Mucosa of stomach (tissue), 1 donor: Measurements from ENCODE around the gene AR.

Source experiments
- H3K27me3 ChIP-seq: one replicate; pipeline ENCODE4 v1.7.0; 2013; ENCODE audit warnings: mild to moderate bottlenecking, low read length; ENCODE audit not compliant: control insufficient read depth, insufficient read depth
- H3K36me3 ChIP-seq: one replicate; pipeline ENCODE4 v1.7.0; 2013; ENCODE audit warnings: low read length; ENCODE audit not compliant: control insufficient read depth, insufficient read depth
- H3K4me1 ChIP-seq: one replicate; pipeline ENCODE4 v1.7.0; 2013; ENCODE audit warnings: mild to moderate bottlenecking, low read length; ENCODE audit not compliant: control insufficient read depth, insufficient read depth
- H3K4me3 ChIP-seq: one replicate; pipeline ENCODE4 v1.7.0; 2013; ENCODE audit warnings: low read length
- H3K9ac ChIP-seq: one replicate; pipeline ENCODE4 v1.7.0; 2013; ENCODE audit warnings: mild to moderate bottlenecking, low read length, moderate library complexity
- H3K9me3 ChIP-seq: one replicate; pipeline ENCODE4 v1.7.0; 2013; ENCODE audit warnings: mild to moderate bottlenecking, low read length, moderate library complexity; ENCODE audit not compliant: control insufficient read depth
- donor health status: Pancreatic carcinoma.

AR gene

GRCh38 chrX:67544281-67545035, 637 bp downstream of the AR start:
- no peaks in the 10 kb centered on the region for H3K9me3 ChIP-seq
- H3K27me3 ChIP-seq, result peaks cover 30% of the 10 kb centered on the region
- H3K4me3 ChIP-seq, result no peak overlapping the region
- H3K4me1 ChIP-seq, result no peaks in the 10 kb centered on the region
- no peaks in the 10 kb centered on the region for H3K36me3 ChIP-seq
- H3K9ac ChIP-seq, result no peak overlapping the region

- Histone ChIP-seq H3K27me3 (peaks cover 30% of the 10 kb centered on the region), H3K9ac (no peak overlapping the region), H3K4me3 (no peak overlapping the region), H3K9me3 (no peaks in the 10 kb centered on the region), H3K4me1 (no peaks in the 10 kb centered on the region), H3K36me3 (no peaks in the 10 kb centered on the region)
These were observed 1.4 kb downstream of the AR start for GRCh38 chrX:67545036-67545821.

- H3K9ac ChIP-seq, result no peak overlapping the region
- H3K36me3 ChIP-seq, result no peaks in the 10 kb centered on the region
- H3K4me3 ChIP-seq, result no peak overlapping the region
- no peaks in the 10 kb centered on the region for H3K9me3 ChIP-seq
- H3K4me1 ChIP-seq, result no peaks in the 10 kb centered on the region
- peaks cover 30% of the 10 kb centered on the region for H3K27me3 ChIP-seq
These were observed 2.2 kb downstream of the AR start for GRCh38 chrX:67545893-67546495.

- H3K4me3 ChIP-seq, result no peak overlapping the region
- no peak overlapping the region for H3K9ac ChIP-seq
- peaks cover 30% of the 10 kb centered on the region for H3K27me3 ChIP-seq
- H3K36me3 ChIP-seq, result no peaks in the 10 kb centered on the region
- H3K9me3 ChIP-seq, result no peaks in the 10 kb centered on the region
- no peaks in the 10 kb centered on the region for H3K4me1 ChIP-seq
These were observed 2.9 kb downstream of the AR start for GRCh38 chrX:67546496-67547423.

GRCh38 chrX:67555578-67556203, 11.9 kb downstream of the AR start:
- Histone ChIP-seq H3K9me3 (no peaks in the 10 kb centered on the region), H3K4me1 (no peaks in the 10 kb centered on the region), H3K27me3 (no peaks in the 10 kb centered on the region), H3K4me3 (no peak overlapping the region), H3K36me3 (no peaks in the 10 kb centered on the region), H3K9ac (no peak overlapping the region)

- H3K9ac ChIP-seq, result no peak overlapping the region
- H3K9me3 ChIP-seq, result no peaks in the 10 kb centered on the region
- H3K4me1 ChIP-seq, result no peaks in the 10 kb centered on the region
- no peaks in the 10 kb centered on the region for H3K27me3 ChIP-seq
- no peak overlapping the region for H3K4me3 ChIP-seq
- no peaks in the 10 kb centered on the region for H3K36me3 ChIP-seq
These were observed 14.4 kb downstream of the AR start for GRCh38 chrX:67558267-67558666.

- H3K36me3 ChIP-seq, result no peaks in the 10 kb centered on the region
- no peak overlapping the region for H3K9ac ChIP-seq
- H3K4me3 ChIP-seq, result no peak overlapping the region
These were observed 19.9 kb downstream of the AR start for GRCh38 chrX:67563469-67564448.

GRCh38 chrX:67564475-67564874, 20.7 kb downstream of the AR start:
- no peaks in the 10 kb centered on the region for H3K27me3 ChIP-seq
- no peaks in the 10 kb centered on the region for H3K4me1 ChIP-seq
- H3K9me3 ChIP-seq, result no peaks in the 10 kb centered on the region
- no peak overlapping the region for H3K4me3 ChIP-seq
- H3K36me3 ChIP-seq, result no peaks in the 10 kb centered on the region
- no peak overlapping the region for H3K9ac ChIP-seq

More at GRCh38 chrX:67563469-67564448, 19.9 kb downstream of the AR start:
- Histone ChIP-seq H3K27me3 (no peaks in the 10 kb centered on the region), H3K9me3 (no peaks in the 10 kb centered on the region), H3K4me1 (no peaks in the 10 kb centered on the region)

- Histone ChIP-seq H3K9me3 (no peaks in the 10 kb centered on the region), H3K4me3 (no peak overlapping the region), H3K27me3 (no peaks in the 10 kb centered on the region), H3K9ac (no peak overlapping the region), H3K4me1 (no peaks in the 10 kb centered on the region), H3K36me3 (no peaks in the 10 kb centered on the region)
These were observed 24.9 kb downstream of the AR start for GRCh38 chrX:67568769-67569168.

- no peaks in the 10 kb centered on the region for H3K9me3 ChIP-seq
- no peak overlapping the region for H3K9ac ChIP-seq
- H3K27me3 ChIP-seq, result no peaks in the 10 kb centered on the region
- no peak overlapping the region for H3K4me3 ChIP-seq
- H3K4me1 ChIP-seq, result no peaks in the 10 kb centered on the region
- H3K36me3 ChIP-seq, result no peaks in the 10 kb centered on the region
These were observed 27.0 kb downstream of the AR start for GRCh38 chrX:67570839-67571238.
